Stimulated activated CD8-positive, alpha-beta memory T cell treated with anti-CD3 and anti-CD28 coated beads, Interleukin-7, amount 100 ng/mL, for 48 hours (primary cell): ENCODE measurements around the gene POR.
A peak's percentile ranks its signal among the peaks of the same experiment; 100 is the strongest.
"Not testable (repeated sequence)": the region's sequence is repeated elsewhere in the genome, so short reads cannot be mapped to it uniquely, and the experiment has no call there.

ENCODE experiments used
- DNase-seq, 2 donors: peaks; one replicate each; pipeline ENCODE4 v3.0.0-alpha.2; 2020; ENCODE audit warnings: low read depth in 1 of 2; ENCODE audit errors: extremely low read depth in 1 of 2

POR gene

GRCh38 chr7:76016191-76016947 lies 101.4 kb downstream of the POR start:
- no peak for DNase-seq

DNA sequence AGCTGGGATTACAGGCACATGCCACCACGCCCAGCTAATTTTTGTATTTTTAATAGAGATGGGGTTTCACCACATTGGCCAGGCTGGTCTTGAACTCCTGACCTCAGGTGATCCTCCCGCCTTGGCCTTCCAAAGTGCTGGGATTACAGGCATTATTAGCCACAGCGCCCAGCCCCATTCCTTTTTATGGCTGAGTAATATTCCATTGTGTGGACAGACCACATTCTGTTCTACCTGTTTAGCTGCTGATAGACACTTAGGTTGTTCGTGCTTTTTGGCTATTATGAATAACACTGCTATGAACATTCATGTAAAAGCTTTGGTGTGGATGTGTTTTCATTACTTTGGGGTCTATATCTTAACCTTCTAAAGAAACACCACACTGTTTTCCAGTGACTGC lies 103.6 kb downstream of the POR start:
- not testable (repeated sequence) for DNase-seq

- DNase-seq = peak; percentile 33 to 40
These were observed 105.2 kb downstream of the POR start for GRCh38 chr7:76020031-76020714.

GRCh38 chr7:76022026-76022780 lies 107.2 kb downstream of the POR start:
- no peak for DNase-seq

GRCh38 chr7:76023002-76023401 lies 108.0 kb downstream of the POR start:
- no peak for DNase-seq

DNA sequence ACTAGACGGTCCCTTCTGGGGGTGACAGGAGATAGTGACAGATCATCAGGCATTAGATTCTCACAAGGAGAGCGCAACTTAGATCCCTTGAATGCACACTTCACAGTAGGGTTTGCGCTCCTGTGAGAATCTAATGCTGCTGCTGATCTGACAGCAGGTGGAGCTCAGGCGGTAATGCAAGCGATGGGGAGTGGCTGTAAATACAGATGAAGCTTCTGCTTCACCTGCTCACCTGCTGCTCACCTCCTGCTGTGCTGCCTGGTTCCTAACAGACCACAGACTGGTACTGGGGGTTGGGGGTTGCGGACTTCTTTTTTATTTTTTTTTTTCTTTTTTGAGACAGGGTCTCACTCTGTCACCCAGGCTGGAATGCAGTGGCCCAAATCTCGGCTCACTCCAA lies 114.7 kb downstream of the POR start:
- DNase-seq = not testable (repeated sequence)

- DNase-seq = no peak
These were observed 117.0 kb downstream of the POR start for GRCh38 chr7:76031964-76032363.
